Measurements from ENCODE around the gene TCAF2. TPM values are rescaled to one million over a fixed set of nuclear protein-coding genes. Genes with fewer than 3 reads are reported as not detected.
"Not testable (repeated sequence)": the region's sequence is repeated elsewhere in the genome, so short reads cannot be mapped to it uniquely, and the experiment has no call there.

Gene TCAF2
- 0.42 and 1.3 TPM in 2 replicates for total RNA-seq (2014; rRNA removed; shearing (Covaris generic))

GRCh38 chr7:143620646-143621045 lies at the start of gene TCAF2:
Gene TCAF2, plus strand, starts transcription at chr7:143620974.
- not testable (repeated sequence) for DNase-seq (ENCODE audit: low read depth)

DNA sequence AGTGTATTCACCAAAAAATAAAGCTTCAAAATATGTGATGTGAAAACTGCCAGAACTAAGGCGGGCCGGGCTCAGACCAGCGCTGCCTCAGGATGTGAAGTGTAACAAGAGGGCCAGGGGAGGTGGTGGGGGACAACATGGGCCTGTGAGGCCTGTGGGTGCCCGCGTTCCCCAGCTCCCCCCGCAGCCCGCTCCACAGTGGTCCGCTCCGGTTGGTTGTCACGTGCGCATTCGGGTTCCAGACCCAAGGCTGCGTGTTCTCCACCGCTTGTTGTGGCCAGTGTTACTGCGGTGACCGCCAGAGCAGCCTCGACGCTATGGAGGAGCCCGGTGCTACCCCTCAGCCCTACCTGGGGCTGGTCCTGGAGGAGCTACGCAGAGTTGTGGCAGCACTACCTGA lies 49.3 kb upstream of the TCAF2 start, which contains the start of gene CTAGE15:
CTAGE15 (plus strand) TSS at position 301 of the 400 bp plus-strand sequence; CDS start at position 318, 17 bp downstream.
- not testable (repeated sequence) for DNase-seq (ENCODE audit: low read depth)

DNA sequence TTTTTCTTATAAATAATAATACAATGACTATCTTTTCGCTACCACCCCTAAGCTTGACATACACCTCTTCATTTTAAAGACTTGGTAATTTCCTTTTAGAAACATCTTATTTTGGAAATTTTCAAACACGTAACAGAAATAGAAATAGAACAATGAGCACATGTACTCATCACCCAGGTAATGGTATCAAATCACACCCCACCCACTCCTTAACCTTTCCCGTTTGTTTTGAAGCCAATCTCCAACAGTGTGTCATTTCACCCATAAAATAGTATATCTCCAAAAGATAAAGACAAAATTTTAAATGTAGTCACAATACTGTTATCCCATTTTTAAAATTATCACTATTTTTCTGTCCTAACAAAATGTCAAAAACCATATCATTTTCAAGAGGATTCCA lies 32.6 kb upstream of the TCAF2 start:
- DNase-seq (ENCODE audit: low read depth), result not testable (repeated sequence)

- not testable (repeated sequence) for DNase-seq (ENCODE audit: low read depth)
Observed at GRCh38 chr7:143589897-143590296, 30.9 kb upstream of the TCAF2 start.

- not testable (repeated sequence) for DNase-seq (ENCODE audit: low read depth)
Observed at GRCh38 chr7:143598086-143598485, 22.7 kb upstream of the TCAF2 start.

DNA sequence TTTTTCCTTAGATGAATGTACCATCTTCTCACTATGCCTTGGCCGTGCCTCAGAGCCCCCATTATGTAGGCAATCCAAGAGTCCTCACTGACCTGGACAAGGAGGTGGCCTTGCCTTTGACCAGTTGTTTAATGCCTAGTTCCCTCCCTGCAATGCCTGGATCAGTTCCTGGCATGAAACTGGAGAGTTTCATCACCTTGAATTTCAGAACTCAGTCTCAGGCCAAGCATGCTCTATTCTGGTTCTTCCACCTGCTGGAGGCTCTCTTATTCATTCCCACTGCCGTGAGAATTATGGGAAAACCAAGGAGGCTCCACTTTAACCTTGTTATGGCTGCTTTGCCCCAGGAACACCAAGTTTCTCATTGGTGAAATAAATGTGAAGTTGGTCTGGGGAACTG lies 17.2 kb upstream of the TCAF2 start:
- DNase-seq (ENCODE audit: low read depth), result not testable (repeated sequence)

DNA sequence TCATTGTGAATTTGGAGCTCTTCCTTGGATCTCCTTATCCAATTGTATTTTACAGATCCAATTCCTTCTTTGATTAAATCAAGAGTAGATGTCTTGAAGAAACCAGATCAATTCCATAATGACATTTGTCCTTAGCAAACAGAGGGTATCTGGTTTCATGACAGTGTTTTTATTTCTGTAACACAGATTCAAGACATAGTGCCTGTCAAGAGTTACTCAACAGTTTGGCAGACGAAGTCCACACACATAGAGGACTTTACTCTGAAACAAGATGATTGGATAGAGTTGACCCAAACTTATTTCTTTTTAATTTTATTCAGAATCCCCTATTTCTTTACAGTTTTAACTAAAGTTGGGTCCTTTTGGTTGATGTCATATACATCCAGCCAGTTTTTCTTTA lies 14.7 kb upstream of the TCAF2 start:
- not testable (repeated sequence) for DNase-seq (ENCODE audit: low read depth)

GRCh38 chr7:143615545-143615944 lies 5.2 kb upstream of the TCAF2 start:
- DNase-seq (ENCODE audit: low read depth), result not testable (repeated sequence)

GRCh38 chr7:143617204-143617603 lies 3.6 kb upstream of the TCAF2 start:
- DNase-seq (ENCODE audit: low read depth), result not testable (repeated sequence)

- DNase-seq (ENCODE audit: low read depth), result not testable (repeated sequence)
Observed at GRCh38 chr7:143620058-143620457, 716 bp upstream of the TCAF2 start.

DNA sequence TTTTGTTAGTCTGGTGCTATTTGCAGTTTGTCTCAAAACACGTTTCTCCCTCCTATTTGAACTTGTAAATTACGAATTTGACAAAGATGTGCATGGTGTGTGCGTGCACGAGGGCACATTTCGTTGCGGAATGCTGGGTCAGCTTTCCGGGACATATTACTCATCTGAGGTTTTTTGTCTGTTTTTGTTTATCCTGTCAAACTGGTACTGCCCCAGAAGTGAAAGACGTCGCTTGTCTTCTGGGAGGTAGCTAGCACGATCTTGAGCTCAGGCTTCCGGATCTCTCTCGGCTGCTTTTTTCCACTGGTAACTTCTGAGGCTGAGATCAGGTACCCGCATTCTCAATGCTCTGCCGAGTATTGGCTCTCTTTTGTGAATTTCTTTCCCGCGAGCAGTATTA lies 401 bp downstream of the TCAF2 start:
- not testable (repeated sequence) for DNase-seq (ENCODE audit: low read depth)

DNA sequence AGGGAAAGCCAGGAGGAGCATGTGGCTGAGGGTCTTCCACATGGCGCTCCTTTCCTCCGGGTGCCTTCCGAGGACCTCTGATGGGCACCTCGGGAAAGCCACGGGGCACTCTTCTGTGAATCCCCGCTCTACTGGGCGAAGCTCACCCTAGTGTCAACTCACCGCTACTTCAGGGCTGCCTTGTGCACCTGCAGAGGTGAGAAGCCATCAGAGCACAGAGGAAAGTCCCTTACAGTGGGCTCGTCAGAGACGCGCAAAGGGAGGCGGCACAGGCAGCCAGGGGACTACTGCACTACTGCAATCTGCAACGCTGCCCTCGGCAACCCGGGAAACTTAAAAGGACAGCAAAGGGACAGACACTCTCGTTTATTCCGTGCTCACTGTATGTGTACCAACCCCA lies 1.4 kb downstream of the TCAF2 start:
- not testable (repeated sequence) for DNase-seq (ENCODE audit: low read depth)

DNA sequence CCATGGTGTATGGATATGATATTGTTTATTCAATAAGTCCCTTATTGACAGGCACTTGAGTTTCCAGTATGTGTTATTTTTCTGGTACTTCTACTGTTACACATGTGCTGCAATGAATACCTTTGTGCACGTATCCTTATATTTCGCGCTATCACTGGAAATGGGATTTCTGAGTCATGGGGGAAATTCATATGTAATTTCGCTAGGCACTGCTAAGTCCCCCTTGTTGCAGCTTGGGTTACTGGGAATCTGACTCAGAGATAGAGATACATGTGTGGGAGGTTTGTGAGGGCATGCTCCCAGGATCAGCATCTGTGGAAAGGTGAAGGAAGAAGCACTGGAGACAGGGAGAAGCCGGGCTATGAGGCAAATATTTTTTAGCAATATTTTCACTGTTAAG lies 9.9 kb downstream of the TCAF2 start:
- not testable (repeated sequence) for DNase-seq (ENCODE audit: low read depth)

GRCh38 chr7:143632506-143632905 lies 11.7 kb downstream of the TCAF2 start:
- not testable (repeated sequence) for DNase-seq (ENCODE audit: low read depth)

DNA sequence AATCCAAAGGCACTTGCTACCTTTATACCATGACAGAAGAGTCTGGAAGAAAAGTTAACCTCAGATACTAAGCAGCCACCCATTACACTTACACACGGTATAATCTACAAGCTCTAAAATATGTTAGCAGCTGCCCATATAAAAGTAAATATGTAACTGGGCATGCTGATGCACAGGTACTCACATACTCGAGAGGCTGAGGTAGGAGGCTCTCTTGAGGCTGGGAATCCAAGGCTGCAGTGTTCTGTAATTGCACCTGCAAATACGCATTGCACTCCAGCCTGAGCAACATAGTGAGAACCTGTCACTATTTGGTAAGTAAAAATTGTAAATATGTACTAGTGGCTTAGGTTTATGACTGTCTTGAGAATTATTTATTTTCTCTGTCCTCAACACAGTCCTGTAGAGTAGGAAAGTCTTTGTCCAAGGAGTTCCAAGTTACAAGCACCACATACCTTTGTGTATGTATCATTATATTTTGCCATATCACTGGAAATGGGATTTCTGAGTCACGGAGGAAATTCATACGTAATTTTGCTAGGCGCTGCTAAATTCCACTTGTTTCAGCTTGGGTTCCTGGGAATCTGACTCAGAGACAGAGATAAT lies 12.3 kb downstream of the TCAF2 start:
- not testable (repeated sequence) for DNase-seq (ENCODE audit: low read depth)

DNA sequence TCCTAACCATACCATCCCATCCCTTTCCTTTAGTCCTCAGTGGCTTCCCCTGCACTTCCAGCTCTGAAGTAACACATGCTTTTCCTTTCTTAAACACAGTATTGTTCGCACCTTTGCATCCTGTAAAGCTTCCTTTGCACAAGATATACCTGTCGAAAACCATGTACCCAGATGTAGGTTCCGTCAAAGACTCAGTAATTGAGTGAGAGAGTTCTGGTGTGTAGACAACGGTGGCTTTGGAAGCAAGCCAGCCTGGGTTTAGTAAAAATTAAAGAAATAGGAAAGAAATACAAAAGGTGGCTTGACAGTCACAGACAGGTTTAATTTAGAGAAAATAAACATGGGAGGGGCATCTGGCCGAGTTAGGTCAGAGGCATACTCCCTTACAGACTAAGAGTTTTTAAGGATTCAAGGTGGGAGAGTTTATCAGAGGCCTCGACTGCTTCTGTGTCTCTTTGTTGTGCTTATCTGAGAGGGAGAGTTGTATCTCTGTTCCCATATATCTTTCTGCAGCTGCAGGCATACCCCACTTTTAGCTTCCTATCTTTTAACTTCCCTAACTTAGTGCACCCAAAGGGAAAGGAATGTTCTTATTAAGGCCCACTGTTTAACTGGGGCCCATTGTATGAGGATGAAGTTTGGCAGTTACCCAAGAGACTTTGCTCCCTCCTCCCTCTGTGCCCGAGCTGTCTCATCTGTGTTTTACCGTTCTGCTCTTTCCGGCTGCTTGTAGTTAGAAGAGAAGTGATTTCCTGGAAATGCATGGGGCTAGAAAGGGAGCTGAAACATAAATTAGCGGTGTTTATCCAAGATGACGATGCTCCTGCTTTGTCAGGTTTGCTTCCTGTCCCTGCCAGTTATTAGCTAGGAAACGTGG lies 14.8 kb downstream of the TCAF2 start:
- DNase-seq (ENCODE audit: low read depth), result not testable (repeated sequence)

DNA sequence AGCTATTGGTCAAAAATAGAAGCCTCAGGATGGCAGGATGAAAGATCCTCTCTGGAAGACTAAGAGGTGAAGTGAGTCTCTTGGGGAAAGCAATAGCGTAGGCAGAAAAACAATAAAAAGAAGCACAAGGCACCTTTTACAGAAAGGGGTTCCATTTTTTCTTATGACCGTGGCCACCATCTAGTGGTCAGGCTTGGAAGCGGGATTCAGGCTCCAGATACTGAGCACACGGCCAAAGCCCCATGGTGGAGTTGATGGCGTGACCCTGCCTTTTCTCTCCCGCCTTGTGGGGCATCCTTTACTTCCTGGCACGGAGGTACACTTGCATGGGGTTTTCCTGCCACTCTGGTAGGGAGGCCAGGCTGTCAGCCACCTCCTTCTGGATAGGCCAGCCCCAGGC lies 18.6 kb downstream of the TCAF2 start:
- not testable (repeated sequence) for DNase-seq (ENCODE audit: low read depth)

- DNase-seq (ENCODE audit: low read depth), result not testable (repeated sequence)
Observed at GRCh38 chr7:143640528-143641189, 19.9 kb downstream of the TCAF2 start.

GRCh38 chr7:143646598-143646997 lies 25.8 kb downstream of the TCAF2 start:
- DNase-seq (ENCODE audit: low read depth), result not testable (repeated sequence)

DNA sequence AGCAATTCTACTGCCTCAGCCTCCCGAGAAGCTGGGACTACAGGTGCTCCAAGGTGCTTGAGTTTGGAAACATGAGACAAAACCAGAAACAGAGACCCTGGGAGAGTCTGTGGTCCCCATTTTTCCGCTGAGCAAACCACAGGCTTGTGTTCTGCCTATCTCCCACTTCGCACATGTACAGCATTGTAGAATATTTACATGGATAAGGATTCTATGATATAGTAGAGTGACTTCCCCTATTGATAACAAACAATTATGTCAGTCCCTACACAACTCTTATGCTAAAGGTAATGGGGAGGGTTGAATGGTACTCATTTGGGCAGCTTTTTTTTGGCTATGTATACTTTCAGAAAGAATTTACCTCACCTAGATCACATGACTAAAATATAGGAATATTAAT lies 29.1 kb downstream of the TCAF2 start:
- not testable (repeated sequence) for DNase-seq (ENCODE audit: low read depth)

GRCh38 chr7:143650447-143650846 lies 29.7 kb downstream of the TCAF2 start:
- DNase-seq (ENCODE audit: low read depth), result not testable (repeated sequence)
